Endothelial cell of umbilical vein (primary cell): ENCODE measurements around the gene FGD3. TPM values are rescaled to one million over a fixed set of nuclear protein-coding genes. Genes with fewer than 3 reads are reported as not detected.
A peak's percentile ranks its signal among the peaks of the same experiment; 100 is the strongest.
"Not testable (repeated sequence)": the region's sequence is repeated elsewhere in the genome, so short reads cannot be mapped to it uniquely, and the experiment has no call there.

ENCODE experiments used
- Bru-seq: library from RNA; stranded (reverse); fragments of 400-500 nt; gene quantifications from one replicate; lab custom pipeline; 2021; lab: Mats Ljungman, UMichigan
- BruChase-seq, 2 experiments: library from RNA; stranded (reverse); fragments of 400-500 nt; gene quantifications; one replicate each; lab custom pipeline; 2021; lab: Mats Ljungman, UMichigan
- BruUV-seq: library from RNA; stranded (reverse); fragments of 400-500 nt; replicated peaks from 2 replicates; lab custom pipeline; 2021; lab: Mats Ljungman, UMichigan
- CTCF ChIA-PET: fragments of 300-600, 350-600 bp; sonication (Branson Sonifier 250); formaldehyde crosslinking; loops from one replicate; lab custom pipeline; 2021; ENCODE audit warnings: antibody characterized with exemption, inconsistent platforms; lab: Charles Lee
- POLR2A ChIA-PET: fragments of 300-600, 350-600 bp; sonication (Branson Sonifier 250); formaldehyde crosslinking; loops from one replicate; lab custom pipeline; 2021; ENCODE audit warnings: antibody characterized with exemption, inconsistent platforms; lab: Charles Lee
- DNase-seq: peaks from one replicate; pipeline ENCODE4 v3.0.0-alpha.2; 2011; ENCODE audit warnings: low read depth, low spot score
- FAIRE-seq: peaks from 2 replicates; lab custom pipeline; 2011; peaks lifted over from hg19 to GRCh38; lab: Jason Lieb, UNC
- H2AFZ ChIP-seq: 2 replicates; pipeline ENCODE4 v1.6.0; 2012; ENCODE audit warnings: low read depth, low read length, control low read depth, inconsistent platforms
- H3K27ac ChIP-seq: 2 replicates; pipeline ENCODE4 v1.5.1; 2011; ENCODE audit warnings: low read depth, mild to moderate bottlenecking, control low read depth, low read length, moderate library complexity; ENCODE audit not compliant: insufficient read depth
- H3K27me3 ChIP-seq, 2 experiments: 2 replicates each; pipeline versions ENCODE4 v1.6.0 to v1.6.1; 2011; ENCODE audit warnings: low read length in 2 of 2, mixed read lengths in 1 of 2; ENCODE audit not compliant: control insufficient read depth in 2 of 2, insufficient read depth in 2 of 2
- H3K36me3 ChIP-seq, 2 experiments: 2 replicates in 1 of 2; 3 replicates in 1 of 2; pipeline ENCODE4 v1.5.1; 2011; ENCODE audit warnings: low read length in 2 of 2, mild to moderate bottlenecking in 1 of 2, moderate library complexity in 1 of 2; ENCODE audit not compliant: control insufficient read depth in 2 of 2, insufficient read depth in 2 of 2; ENCODE audit errors: extremely low read depth in 1 of 2
- H3K4me1 ChIP-seq: 3 replicates; pipeline ENCODE4 v1.5.1; 2011; ENCODE audit warnings: mild to moderate bottlenecking, low read length; ENCODE audit not compliant: control insufficient read depth, insufficient read depth; ENCODE audit errors: extremely low read depth
- H3K4me2 ChIP-seq: 2 replicates; pipeline ENCODE4 v1.6.1; 2011; ENCODE audit warnings: low read length, control low read depth, mixed read lengths; ENCODE audit not compliant: insufficient read depth
- H3K4me3 ChIP-seq, 3 experiments: fragments of 200-600 bp in 1 of 3; sonication (generic), shearing (Covaris generic) in 1 of 3; replicated peaks in 1 of 3; 2 replicates each; pipeline ENCODE4 v1.5.1; 2011 to 2016; ENCODE audit warnings: control low read depth in 3 of 3, low read length in 3 of 3, mild to moderate bottlenecking in 2 of 3, inconsistent platforms in 1 of 3, low read depth in 1 of 3, moderate library complexity in 1 of 3; ENCODE audit not compliant: insufficient read depth in 1 of 3
- H3K79me2 ChIP-seq: 2 replicates; pipeline ENCODE4 v1.6.0; 2012; ENCODE audit warnings: low read length, inconsistent platforms; ENCODE audit not compliant: control insufficient read depth, insufficient read depth
- H3K9ac ChIP-seq: replicated peaks from 2 replicates; pipeline ENCODE3; 2011; ENCODE audit warnings: low read length, control low read depth; ENCODE audit not compliant: insufficient read depth; ENCODE audit errors: extremely low read depth
- H3K9me1 ChIP-seq: replicated peaks from 3 replicates; pipeline ENCODE4 v1.6.0; 2011; ENCODE audit warnings: mild to moderate bottlenecking, low read length; ENCODE audit not compliant: control insufficient read depth, insufficient read depth; ENCODE audit errors: extremely low read depth
- H3K9me3 ChIP-seq: replicated peaks from 2 replicates; pipeline ENCODE4 v1.5.1; 2012; ENCODE audit warnings: low read length, inconsistent platforms; ENCODE audit not compliant: control insufficient read depth, insufficient read depth
- H4K20me1 ChIP-seq: replicated peaks from 2 replicates; pipeline ENCODE3; 2011; ENCODE audit warnings: mild to moderate bottlenecking, low read length; ENCODE audit not compliant: control insufficient read depth, insufficient read depth; ENCODE audit errors: extremely low read depth
- CTCF ChIP-seq, 2 donors: IDR thresholded peaks; 1 replicate in 1 of 2; 2 replicates in 1 of 2; pipeline ENCODE4 v1.5.1; 2011; ENCODE audit warnings: low read length in 2 of 2, mild to moderate bottlenecking in 2 of 2, moderate library complexity in 2 of 2, control low read depth in 1 of 2, inconsistent platforms in 1 of 2, low read depth in 1 of 2; ENCODE audit not compliant: insufficient read depth in 1 of 2; ENCODE audit errors: extremely low read depth in 1 of 2
- EZH2 ChIP-seq: IDR thresholded peaks from 2 replicates; pipeline ENCODE4 v1.6.1; 2012; ENCODE audit warnings: borderline replicate concordance, low read depth, mild to moderate bottlenecking, moderate library complexity, low read length, inconsistent platforms; ENCODE audit not compliant: severe bottlenecking
- FOS ChIP-seq: IDR thresholded peaks from 2 replicates; pipeline ENCODE4 v1.6.1; 2011; ENCODE audit warnings: mild to moderate bottlenecking, low read length, moderate library complexity, borderline replicate concordance; ENCODE audit not compliant: insufficient read depth
- GATA2 ChIP-seq: IDR thresholded peaks from 2 replicates; pipeline ENCODE4 v1.7.0; 2011; ENCODE audit warnings: low read depth, mild to moderate bottlenecking, moderate library complexity, mixed read lengths, low read length; ENCODE audit not compliant: insufficient read length, insufficient read depth
- JUN ChIP-seq: IDR thresholded peaks from 2 replicates; pipeline ENCODE4 v1.6.1; 2011; ENCODE audit warnings: borderline replicate concordance, low read depth; ENCODE audit not compliant: insufficient read length, insufficient read depth
- MAX ChIP-seq: IDR thresholded peaks from 2 replicates; pipeline ENCODE4 v1.6.1; 2011; ENCODE audit not compliant: insufficient read depth, insufficient read length
- MYC ChIP-seq: IDR thresholded peaks from one replicate; pipeline ENCODE4 v1.6.1; 2011; ENCODE audit warnings: mild to moderate bottlenecking, low read depth, low read length
- POLR2A ChIP-seq: IDR thresholded peaks from 2 replicates; pipeline ENCODE4 v1.6.1; 2012; ENCODE audit warnings: low read depth, mild to moderate bottlenecking, control low read depth, low read length
- POLR2AphosphoS5 ChIP-seq: IDR thresholded peaks from 2 replicates; pipeline ENCODE4 v1.6.1; 2012; ENCODE audit warnings: low read depth, mild to moderate bottlenecking, control low read depth, low read length, moderate library complexity; ENCODE audit not compliant: insufficient read depth
- dilution Hi-C: fragments of 300-500 bp; cut with MboI; formaldehyde crosslinking; loops from one replicate; pipeline ENCODE4 v1.15.0; 2019; ENCODE audit warnings: low sequenced_read_pairs; ENCODE audit not compliant: extremely low pct_ligation_motif_present
- intact Hi-C: fragments of 100-400 bp; cut with micrococcal nuclease; formaldehyde crosslinking; loops from one replicate; pipeline ENCODE4 v1.10.0; 2022
- long read RNA-seq: library from polyadenylated mRNA; stranded (forward); transcript quantifications from one replicate; pipeline ENCODE4 v2.0.0, GENCODE V29; 2021
- polyA minus RNA-seq, 3 experiments: library from RNA; depleted of rRNA, polyadenylated mRNA; stranded (reverse); fragments of >200 nt; gene quantifications; 1 replicate in 1 of 3; 2 replicates in 2 of 3; pipeline ENCODE4 v1.2.3, GENCODE V29; 2011
- polyA plus RNA-seq, 4 experiments: library from polyadenylated mRNA; depleted of rRNA in 3 of 4; stranded (reverse) in 3 of 4; unstranded in 1 of 4; fragments of >200 nt; gene quantifications; 2 replicates each; pipeline versions ENCODE4 v1.2.1 to v1.2.3, GENCODE V29; 2011 to 2012; ENCODE audit warnings: missing spikeins in 1 of 4
- total RNA-seq: library from RNA; stranded (reverse); gene quantifications from 2 replicates; pipeline ENCODE4 v1.2.3, GENCODE V29; 2021

Gene FGD3
- not detected in 2 replicates for total RNA-seq
- polyA plus RNA-seq, result not detected in 2 replicates
- polyA plus RNA-seq (2011; cell fraction: cytosol; rRNA removed), result not detected in 2 replicates
- not detected in 2 replicates for polyA plus RNA-seq (2011; cell fraction: nucleus; rRNA removed)
- polyA plus RNA-seq (2012), result not detected in 2 replicates
- not detected in 2 replicates for polyA minus RNA-seq
- polyA minus RNA-seq (2011; cell fraction: cytosol; rRNA and poly(A)+ RNA removed), result 0.72 TPM
- polyA minus RNA-seq (2011; cell fraction: nucleus; rRNA and poly(A)+ RNA removed), result not detected in 2 replicates
- Bru-seq, nascent RNA, result not detected
- BruChase-seq, experiment 1, labeled RNA remaining after a 6-hour chase, result percentile 2 among the genes with signal in this experiment
- BruChase-seq, experiment 2, labeled RNA remaining after a 2-hour chase, result not detected
- long read RNA-seq, result 0 reads

GRCh38 chr9:92947268-92948037 is at the start of gene FGD3:
Gene FGD3, plus strand, starts transcription at chr9:92947523. Its CDS starts 28,734 bp downstream, at chr9:92976257.
- H3K27ac ChIP-seq, result no peak within 1 kb of the TSS
- CTCF ChIA-PET, result interaction anchor here (0.6 kb wide), 1 partner anchor 9 kb away, joined by 3 read pairs; no protein-coding TSS in a partner anchor
- H3K4me2 ChIP-seq, result no peak within 1 kb of the TSS
- no peaks in the 10 kb centered on the region for H4K20me1 ChIP-seq
- H3K9me3 ChIP-seq, result no peaks in the 10 kb centered on the region
- no peaks in the 10 kb centered on the region for H3K9me1 ChIP-seq
- intact Hi-C loops (no loop called here), dilution Hi-C loops (no loop called here)
- FAIRE-seq (no peak), DNase-seq (no peak)
- no peak within 1 kb of the TSS for H2AFZ ChIP-seq
- no TSS peak for BruUV-seq
- no peaks in the 10 kb centered on the region for H3K79me2 ChIP-seq
- peaks cover 15 to 21% of the 10 kb centered on the region in 2 experiments for H3K27me3 ChIP-seq
- no peak within 1 kb of the TSS for H3K4me3 ChIP-seq
- POLR2A ChIA-PET, result no interaction called here
- H3K36me3 ChIP-seq, result no peaks in the 10 kb centered on the region
- no peak for TF ChIP-seq JUN
- TF ChIP-seq POLR2AphosphoS5, result no peak
- no peak for TF ChIP-seq EZH2
- no peak for TF ChIP-seq POLR2A
- no peak for TF ChIP-seq MYC
- no peak for TF ChIP-seq CTCF (IDR thresholded peaks at IDR 0.05; ENCODE audit: extremely low read depth in 1 of 2, insufficient read depth in 1 of 2, low read depth in 1 of 2, low read length in 2 of 2)
- no peak for TF ChIP-seq GATA2
- TF ChIP-seq MAX, result no peak
- TF ChIP-seq FOS, result no peak
- no peaks in the 10 kb centered on the region for H3K4me1 ChIP-seq
- no peak within 1 kb of the TSS for H3K9ac ChIP-seq

DNA sequence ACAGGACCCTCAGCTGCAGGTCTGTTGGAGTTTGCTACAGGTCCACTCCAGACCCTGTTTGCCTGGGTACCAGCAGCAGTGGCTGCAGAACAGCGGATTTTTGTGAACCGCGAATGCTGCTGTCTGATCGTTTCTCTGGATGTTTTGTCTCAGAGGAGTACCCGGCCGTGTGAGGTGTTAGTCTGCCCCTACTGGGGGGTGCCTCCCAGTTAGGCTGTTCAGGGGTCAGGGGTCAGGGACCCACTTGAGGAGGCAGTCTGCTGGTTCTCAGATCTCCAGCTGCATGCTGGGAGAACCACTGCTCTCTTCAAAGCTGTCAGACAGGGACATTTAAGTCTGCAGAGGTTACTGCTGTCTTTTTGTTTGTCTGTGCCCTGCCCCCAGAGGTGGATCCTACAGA is 42.2 kb upstream of the FGD3 start:
- H3K27me3 ChIP-seq, H3K9me1 ChIP-seq, H3K36me3 ChIP-seq, BruUV-seq, H3K79me2 ChIP-seq, intact Hi-C loops, CTCF ChIA-PET, H3K4me3 ChIP-seq, H3K9ac ChIP-seq, H3K27ac ChIP-seq, DNase-seq, FAIRE-seq, H3K4me2 ChIP-seq, H3K4me1 ChIP-seq, POLR2A ChIA-PET, H3K9me3 ChIP-seq, H4K20me1 ChIP-seq, H2AFZ ChIP-seq, dilution Hi-C loops: not testable (repeated sequence)
